Mesenchymal stem cell (in vitro differentiated cells and primary cell): Measurements from ENCODE around the gene SORCS1.

Source experiments
- DNase-seq: peaks from one replicate; pipeline ENCODE4 v3.0.0-alpha.2; 2013
- H2AFZ ChIP-seq: one replicate; pipeline ENCODE4 v1.6.1; 2013; ENCODE audit warnings: low read depth, mild to moderate bottlenecking, control low read depth, inconsistent platforms, low read length, moderate library complexity
- H2AK5ac ChIP-seq: 2 replicates; pipeline ENCODE4 v1.6.1; 2013; ENCODE audit warnings: low read length, moderate library complexity, mild to moderate bottlenecking, inconsistent platforms; ENCODE audit not compliant: severe bottlenecking
- H2BK120ac ChIP-seq: one replicate; pipeline ENCODE4 v1.6.1; 2013; ENCODE audit warnings: low read depth, mild to moderate bottlenecking, inconsistent platforms, low read length, moderate library complexity
- H2BK12ac ChIP-seq, 2 experiments: one replicate each; pipeline ENCODE4 v1.6.1; 2013; ENCODE audit warnings: inconsistent platforms in 2 of 2, low read length in 2 of 2, mild to moderate bottlenecking in 2 of 2, moderate library complexity in 2 of 2, control low read depth in 1 of 2
- H2BK15ac ChIP-seq: one replicate; pipeline ENCODE4 v1.6.1; 2013; ENCODE audit warnings: mild to moderate bottlenecking, low read depth, inconsistent platforms; ENCODE audit not compliant: poor library complexity, severe bottlenecking
- H2BK5ac ChIP-seq: 2 replicates; pipeline ENCODE4 v1.6.1; 2013; ENCODE audit warnings: low read depth, mild to moderate bottlenecking, low read length, control low read depth, inconsistent platforms; ENCODE audit not compliant: poor library complexity, severe bottlenecking
- H3K14ac ChIP-seq, 2 experiments: one replicate each; pipeline ENCODE4 v1.6.1; 2013; ENCODE audit warnings: inconsistent platforms in 2 of 2, low read length in 2 of 2, control low read depth in 1 of 2, mild to moderate bottlenecking in 1 of 2, moderate library complexity in 1 of 2
- H3K18ac ChIP-seq, 2 experiments: one replicate each; pipeline ENCODE4 v1.6.1; 2013; ENCODE audit warnings: inconsistent platforms in 2 of 2, low read length in 2 of 2, control low read depth in 1 of 2, low read depth in 1 of 2, mild to moderate bottlenecking in 1 of 2
- H3K23ac ChIP-seq, 2 experiments: one replicate each; pipeline ENCODE4 v1.6.1; 2013; ENCODE audit warnings: inconsistent platforms in 2 of 2, low read length in 2 of 2, mild to moderate bottlenecking in 2 of 2, moderate library complexity in 2 of 2, control low read depth in 1 of 2
- H3K27ac ChIP-seq: 2 replicates; pipeline ENCODE4 v1.5.1; 2013; ENCODE audit warnings: mild to moderate bottlenecking, moderate library complexity, low read length, control low read depth, inconsistent platforms; ENCODE audit not compliant: poor library complexity, severe bottlenecking
- H3K27me3 ChIP-seq, 2 experiments: 2 replicates each; pipeline versions ENCODE4 v1.6.1 to v1.7.0; 2013; ENCODE audit warnings: low read length in 2 of 2, mild to moderate bottlenecking in 2 of 2, moderate library complexity in 2 of 2, control low read depth in 1 of 2, inconsistent platforms in 1 of 2; ENCODE audit not compliant: control insufficient read depth in 1 of 2, insufficient read depth in 1 of 2
- H3K36me3 ChIP-seq, 2 experiments: 2 replicates each; pipeline versions ENCODE4 v1.6.1 to v1.7.0; 2013; ENCODE audit warnings: low read length in 2 of 2, control low read depth in 1 of 2, inconsistent platforms in 1 of 2, low read depth in 1 of 2, mild to moderate bottlenecking in 1 of 2; ENCODE audit not compliant: insufficient read depth in 2 of 2, control insufficient read depth in 1 of 2
- H3K4ac ChIP-seq, 2 experiments: one replicate each; pipeline ENCODE4 v1.6.1; 2013; ENCODE audit warnings: inconsistent platforms in 2 of 2, low read length in 2 of 2, mild to moderate bottlenecking in 2 of 2, moderate library complexity in 2 of 2, control low read depth in 1 of 2, low read depth in 1 of 2
- H3K4me1 ChIP-seq: 2 replicates; pipeline ENCODE4 v1.6.1; 2013; ENCODE audit warnings: low read depth, low read length, control low read depth; ENCODE audit not compliant: control insufficient read depth, insufficient read depth
- H3K4me2 ChIP-seq: 2 replicates; pipeline ENCODE4 v1.6.1; 2013; ENCODE audit warnings: low read length, mild to moderate bottlenecking, inconsistent platforms; ENCODE audit not compliant: poor library complexity, severe bottlenecking
- H3K4me3 ChIP-seq, 2 experiments: 2 replicates each; pipeline versions ENCODE4 v1.5.1 to v1.7.0; 2013; ENCODE audit warnings: low read length in 2 of 2, mild to moderate bottlenecking in 2 of 2, control low read depth in 1 of 2, low read depth in 1 of 2; ENCODE audit not compliant: insufficient read depth in 1 of 2
- H3K79me1 ChIP-seq: replicated peaks from 2 replicates; pipeline ENCODE4 v1.6.1; 2013; ENCODE audit warnings: mild to moderate bottlenecking, control low read depth, low read length, inconsistent platforms; ENCODE audit not compliant: poor library complexity, severe bottlenecking
- H3K9ac ChIP-seq: 2 replicates; pipeline ENCODE4 v1.7.0; 2013; ENCODE audit warnings: mild to moderate bottlenecking, low read length, moderate library complexity
- H3K9me3 ChIP-seq: 2 replicates; pipeline ENCODE4 v1.7.0; 2013; ENCODE audit warnings: mild to moderate bottlenecking, low read length; ENCODE audit not compliant: control insufficient read depth
- H4K8ac ChIP-seq: one replicate; pipeline ENCODE4 v1.6.1; 2013; ENCODE audit warnings: inconsistent platforms, mild to moderate bottlenecking, low read length, moderate library complexity
- H4K91ac ChIP-seq: one replicate; pipeline ENCODE4 v1.6.1; 2013; ENCODE audit warnings: mild to moderate bottlenecking, low read length, inconsistent platforms
- WGBS: methylation state at CpG from one replicate; pipeline ENCODE4 v1.1.7; 2013; ENCODE audit warnings: mixed read lengths; 5-methylcytosine and 5-hydroxymethylcytosine counted together

The SORCS1 gene

DNA sequence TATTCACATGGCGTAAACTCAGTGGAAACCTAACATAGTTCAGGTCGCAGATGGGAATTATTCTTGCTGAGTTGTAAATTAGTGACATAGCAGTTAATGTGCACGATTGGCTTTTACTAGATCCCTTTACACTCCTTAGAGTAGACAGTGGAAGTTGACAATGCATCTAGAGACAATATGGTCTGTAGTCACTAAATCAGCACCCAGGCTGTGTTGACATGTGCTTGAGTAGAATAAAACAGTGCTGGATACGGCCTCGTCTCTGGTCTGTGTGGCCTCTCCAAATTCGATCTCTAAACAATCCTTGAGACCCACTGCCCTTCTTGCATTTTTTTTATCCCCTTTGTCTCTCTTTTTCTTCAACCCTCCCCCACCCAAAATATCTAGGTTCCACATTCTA lies 615.7 kb downstream of the SORCS1 start:
- DNase-seq, result no peak
- Histone ChIP-seq H3K4me1 (no peaks in the 10 kb centered on the region), H2BK12ac (no peak overlapping the region), H3K9me3 (no peaks in the 10 kb centered on the region), H3K4ac (no peak overlapping the region), H3K14ac (no peak overlapping the region), H3K27ac (no peak overlapping the region), H3K18ac (no peak overlapping the region), H2AFZ (no peak overlapping the region), H4K91ac (no peak overlapping the region), H3K27me3 (no peaks in the 10 kb centered on the region), H4K8ac (no peak overlapping the region), H2AK5ac (no peak overlapping the region), H3K4me2 (no peak overlapping the region), H2BK5ac (no peak overlapping the region), H3K36me3 (no peaks in the 10 kb centered on the region), H2BK15ac (no peak overlapping the region), H2BK120ac (no peak overlapping the region), H3K9ac (no peak overlapping the region), H3K23ac (no peak overlapping the region), H3K79me1 (no peaks in the 10 kb centered on the region), H3K4me3 (no peak overlapping the region)
- 78% methylated on average over 6 of the region's 6 CpGs for WGBS

DNA sequence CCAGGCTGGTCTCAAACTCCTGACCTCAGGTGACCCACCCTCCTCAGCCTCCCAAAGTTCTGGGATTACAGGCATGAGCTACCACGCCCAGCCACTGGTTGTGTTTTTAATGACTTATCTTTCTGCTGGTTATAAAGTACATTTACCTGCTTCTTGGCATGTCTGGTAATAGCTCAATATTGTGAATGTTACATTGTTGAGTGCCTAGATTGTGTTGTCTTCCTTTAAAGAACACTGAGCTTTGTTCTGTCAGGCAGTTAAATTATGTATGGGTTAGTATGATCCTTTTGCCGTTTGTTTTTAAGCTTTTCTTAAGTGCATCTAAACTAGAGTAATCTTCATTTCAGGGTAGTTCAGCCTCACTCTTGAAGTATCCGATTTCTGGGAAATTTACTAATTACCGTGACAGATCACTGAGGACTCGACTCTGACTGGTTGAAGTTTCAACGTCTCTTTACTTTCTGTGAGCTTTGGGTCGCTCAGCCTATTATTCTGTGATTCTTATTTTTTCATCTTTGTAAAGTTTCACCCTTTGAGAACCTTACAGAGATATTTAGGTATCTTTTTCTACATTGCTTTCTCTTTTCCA lies 617.4 kb downstream of the SORCS1 start:
- H3K4me1 ChIP-seq, result no peaks in the 10 kb centered on the region
- no peak overlapping the region for H3K4me3 ChIP-seq
- H3K23ac ChIP-seq, result no peak overlapping the region
- no peak overlapping the region for H2BK15ac ChIP-seq
- no peak overlapping the region for H3K4me2 ChIP-seq
- no peak overlapping the region for H2AFZ ChIP-seq
- H2BK5ac ChIP-seq, result no peak overlapping the region
- H3K27me3 ChIP-seq, result no peaks in the 10 kb centered on the region
- H3K9me3 ChIP-seq, result no peaks in the 10 kb centered on the region
- H2BK12ac ChIP-seq, result no peak overlapping the region
- no peak overlapping the region for H3K27ac ChIP-seq
- no peaks in the 10 kb centered on the region for H3K79me1 ChIP-seq
- H2AK5ac ChIP-seq, result no peak overlapping the region
- H2BK120ac ChIP-seq, result no peak overlapping the region
- 92% methylated on average over 5 of the region's 7 CpGs for WGBS
- H3K14ac ChIP-seq, result no peak overlapping the region
- no peak overlapping the region for H3K18ac ChIP-seq
- H4K91ac ChIP-seq, result no peak overlapping the region
- H3K4ac ChIP-seq, result no peak overlapping the region
- no peak for DNase-seq
- H4K8ac ChIP-seq, result no peak overlapping the region
- no peak overlapping the region for H3K9ac ChIP-seq
- no peaks in the 10 kb centered on the region for H3K36me3 ChIP-seq

DNA sequence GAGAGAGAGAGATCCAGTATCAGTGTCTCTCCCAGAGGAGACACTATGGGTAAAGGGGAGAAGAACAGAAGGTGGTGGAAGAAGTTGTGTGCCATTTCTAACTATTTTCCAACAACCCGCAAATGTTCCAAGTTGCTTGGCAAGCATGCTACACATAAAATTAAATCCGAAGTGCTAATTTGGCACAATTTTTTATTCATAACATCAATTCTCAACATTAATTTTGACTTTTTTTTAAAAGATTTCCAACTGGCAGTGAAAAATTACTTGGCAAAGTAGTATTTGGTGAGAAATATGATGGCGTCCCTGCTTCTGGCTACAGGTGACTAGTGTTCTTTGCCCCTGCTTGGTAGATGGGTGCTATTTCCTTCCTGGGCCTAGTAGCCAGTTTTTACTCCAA lies 622.0 kb downstream of the SORCS1 start:
- 93% methylated on average over 1 of the region's 3 CpGs for WGBS
- no peak overlapping the region for H4K91ac ChIP-seq
- H3K36me3 ChIP-seq, result no peaks in the 10 kb centered on the region
- H2BK12ac ChIP-seq, result no peak overlapping the region
- H3K27me3 ChIP-seq, result no peaks in the 10 kb centered on the region
- H2BK15ac ChIP-seq, result no peak overlapping the region
- H3K27ac ChIP-seq, result no peak overlapping the region
- DNase-seq, result no peak
- H3K14ac ChIP-seq, result no peak overlapping the region
- H3K9ac ChIP-seq, result no peak overlapping the region
- no peak overlapping the region for H3K4me2 ChIP-seq
- H3K4me1 ChIP-seq, result no peaks in the 10 kb centered on the region
- no peak overlapping the region for H2AFZ ChIP-seq
- H3K4ac ChIP-seq, result no peak overlapping the region
- H2BK120ac ChIP-seq, result no peak overlapping the region
- no peaks in the 10 kb centered on the region for H3K9me3 ChIP-seq
- H3K23ac ChIP-seq, result no peak overlapping the region
- no peak overlapping the region for H4K8ac ChIP-seq
- no peak overlapping the region for H2AK5ac ChIP-seq
- no peak overlapping the region for H2BK5ac ChIP-seq
- no peaks in the 10 kb centered on the region for H3K79me1 ChIP-seq
- H3K4me3 ChIP-seq, result no peak overlapping the region
- no peak overlapping the region for H3K18ac ChIP-seq

DNA sequence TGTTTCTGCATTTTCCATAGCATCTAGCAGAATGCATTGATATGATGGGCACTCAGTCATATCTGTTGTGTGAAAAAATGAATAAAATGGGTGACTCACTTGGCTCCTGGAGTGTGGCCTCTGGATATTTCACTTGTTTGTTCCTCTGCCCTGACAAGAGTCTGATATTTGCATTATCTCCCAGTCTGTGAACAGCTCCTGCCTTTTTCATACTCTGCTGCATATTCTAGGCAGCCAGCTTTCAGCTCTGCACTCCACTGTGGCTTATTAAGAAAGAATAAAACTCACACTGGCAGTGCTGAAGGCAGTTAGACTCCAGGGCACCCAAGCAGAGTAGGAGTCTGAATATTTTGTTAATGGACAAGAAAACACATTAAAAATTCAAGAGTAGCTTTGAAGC lies 623.9 kb downstream of the SORCS1 start:
- Histone ChIP-seq H2BK120ac (no peak overlapping the region), H3K4me1 (no peaks in the 10 kb centered on the region), H2AK5ac (no peak overlapping the region), H3K4me3 (no peak overlapping the region), H2BK5ac (no peak overlapping the region), H3K9me3 (no peaks in the 10 kb centered on the region), H3K27ac (no peak overlapping the region), H2BK15ac (no peak overlapping the region), H2BK12ac (no peak overlapping the region), H3K14ac (no peak overlapping the region), H3K79me1 (no peaks in the 10 kb centered on the region), H3K27me3 (no peaks in the 10 kb centered on the region), H3K36me3 (no peaks in the 10 kb centered on the region), H3K4me2 (no peak overlapping the region), H4K91ac (no peak overlapping the region), H3K9ac (no peak overlapping the region), H3K18ac (no peak overlapping the region), H2AFZ (no peak overlapping the region), H4K8ac (no peak overlapping the region), H3K4ac (no peak overlapping the region), H3K23ac (no peak overlapping the region)
- no peak for DNase-seq
